HG03460 (cell line): Measurements from ENCODE around the gene TINAGL1.

Experiments used
- ATAC-seq: cut with Tn5 transposase; IDR thresholded peaks from one replicate; pipeline ENCODE4 v1.9.1; 2021; ENCODE audit not compliant: unreplicated experiment

TINAGL1 gene, protein sequence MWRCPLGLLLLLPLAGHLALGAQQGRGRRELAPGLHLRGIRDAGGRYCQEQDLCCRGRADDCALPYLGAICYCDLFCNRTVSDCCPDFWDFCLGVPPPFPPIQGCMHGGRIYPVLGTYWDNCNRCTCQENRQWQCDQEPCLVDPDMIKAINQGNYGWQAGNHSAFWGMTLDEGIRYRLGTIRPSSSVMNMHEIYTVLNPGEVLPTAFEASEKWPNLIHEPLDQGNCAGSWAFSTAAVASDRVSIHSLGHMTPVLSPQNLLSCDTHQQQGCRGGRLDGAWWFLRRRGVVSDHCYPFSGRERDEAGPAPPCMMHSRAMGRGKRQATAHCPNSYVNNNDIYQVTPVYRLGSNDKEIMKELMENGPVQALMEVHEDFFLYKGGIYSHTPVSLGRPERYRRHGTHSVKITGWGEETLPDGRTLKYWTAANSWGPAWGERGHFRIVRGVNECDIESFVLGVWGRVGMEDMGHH

DNA sequence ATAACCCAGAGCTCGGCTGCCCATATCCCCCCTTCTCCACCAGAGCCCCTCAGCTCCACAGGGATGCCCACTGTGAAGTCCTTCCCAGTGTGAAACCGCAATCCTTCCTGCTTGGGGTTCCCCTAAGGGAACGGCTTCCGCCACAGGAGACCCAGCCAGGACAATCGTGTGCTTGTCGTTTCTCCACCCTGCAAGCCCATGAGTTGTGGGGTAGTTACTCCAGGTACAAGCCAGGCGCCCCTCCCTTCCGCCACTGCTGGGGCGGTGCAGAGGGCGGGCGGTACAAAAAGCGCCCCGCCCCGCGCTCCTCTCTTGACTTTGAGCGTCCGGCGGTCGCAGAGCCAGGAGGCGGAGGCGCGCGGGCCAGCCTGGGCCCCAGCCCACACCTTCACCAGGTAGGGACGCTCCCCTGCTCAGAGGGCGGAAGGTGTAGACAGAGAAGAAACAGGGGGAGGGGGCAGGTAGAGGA lies at the start of gene TINAGL1:
Gene TINAGL1 (plus strand): TSS at position 315 of the 469 bp plus-strand sequence. CDS start 634 bp downstream, outside the sequence.
- no peak for ATAC-seq

DNA sequence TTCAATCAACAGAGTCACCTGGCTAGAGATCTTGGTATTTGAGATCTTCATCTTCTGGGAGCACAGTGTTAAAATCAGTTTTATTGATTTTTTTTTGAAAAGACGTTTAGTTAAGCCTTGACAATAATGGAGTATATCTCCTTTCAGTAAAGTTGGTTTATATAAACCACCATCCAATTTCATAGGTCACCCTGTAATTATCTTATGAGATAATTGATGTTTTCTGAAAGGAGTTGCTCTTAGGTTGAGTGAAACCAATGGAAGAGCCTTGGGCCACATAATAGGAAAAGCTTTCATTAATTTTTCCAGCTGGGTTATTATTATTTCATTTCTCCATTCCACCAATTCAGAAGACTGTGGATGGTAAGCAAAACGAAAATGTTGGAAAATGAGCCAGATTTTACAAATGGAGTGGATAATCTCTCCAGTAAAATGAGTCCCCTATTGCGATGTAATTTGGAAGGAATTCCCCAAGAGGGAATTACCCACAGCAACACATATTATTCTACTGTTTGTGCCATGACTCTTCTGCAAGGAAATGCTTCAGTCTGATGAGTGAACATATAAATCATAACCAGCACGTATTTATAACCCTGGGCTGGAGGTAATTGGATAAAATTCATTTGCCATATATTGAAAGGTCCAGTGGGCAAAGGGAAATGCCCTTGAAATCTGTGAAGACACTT lies 46.2 kb upstream of the TINAGL1 start:
- no peak for ATAC-seq

DNA sequence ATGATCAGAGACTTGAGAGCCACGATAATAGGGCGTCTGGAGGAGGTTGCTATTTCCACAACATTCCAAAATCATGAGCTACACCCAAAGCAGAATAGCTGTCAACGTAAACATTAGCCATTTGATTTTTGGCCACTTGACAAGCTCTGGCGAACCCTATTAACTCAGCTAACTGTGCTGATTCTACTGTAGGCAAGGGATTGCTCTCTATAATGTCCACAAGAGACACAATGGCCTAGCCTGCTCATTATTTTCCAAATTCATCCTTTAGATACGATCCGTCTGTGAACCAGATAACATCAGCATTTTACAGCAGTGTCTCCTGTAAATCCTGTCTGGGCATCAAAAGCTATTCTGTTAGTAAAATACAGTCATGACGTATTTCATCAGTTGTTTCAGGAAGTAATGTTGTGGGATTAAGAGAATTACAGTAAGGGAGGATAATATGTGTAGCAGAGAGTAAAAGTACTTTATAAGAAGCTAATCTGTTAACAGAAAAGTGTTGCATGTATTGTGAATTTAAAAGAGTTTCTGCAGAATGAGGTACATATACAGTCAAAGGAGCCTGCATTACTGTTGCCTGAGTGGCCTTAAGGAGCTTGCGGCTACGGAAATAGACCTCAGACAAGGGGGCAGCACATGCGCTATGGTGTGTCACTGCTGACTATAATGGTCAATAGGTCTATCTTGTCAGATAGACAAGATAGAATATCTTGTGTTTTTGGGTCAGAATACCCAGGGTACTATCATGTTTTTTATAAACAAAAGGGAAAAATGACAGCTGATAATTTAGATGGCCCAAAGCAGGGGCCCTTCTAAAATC lies 44.9 kb upstream of the TINAGL1 start:
- ATAC-seq, result no peak

DNA sequence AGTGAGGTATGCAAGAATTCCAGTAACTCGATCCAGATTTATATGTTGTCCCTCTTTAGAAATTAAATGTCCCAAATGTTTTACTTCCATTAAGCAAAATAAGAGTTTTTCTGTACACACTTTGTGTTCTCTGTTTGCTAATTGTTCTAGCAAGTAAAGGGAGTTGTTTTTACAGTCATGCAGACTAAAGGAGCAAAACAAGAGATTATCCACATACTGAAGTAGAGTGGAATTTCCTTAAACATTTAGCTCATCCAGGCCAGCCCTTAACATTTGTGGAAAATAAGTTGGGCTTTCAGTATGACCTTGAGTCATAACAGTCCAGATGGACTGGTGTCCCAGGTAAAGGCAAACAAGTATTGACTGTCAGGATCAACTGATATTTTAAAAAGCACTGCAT lies 44.1 kb upstream of the TINAGL1 start:
- ATAC-seq, result no peak

DNA sequence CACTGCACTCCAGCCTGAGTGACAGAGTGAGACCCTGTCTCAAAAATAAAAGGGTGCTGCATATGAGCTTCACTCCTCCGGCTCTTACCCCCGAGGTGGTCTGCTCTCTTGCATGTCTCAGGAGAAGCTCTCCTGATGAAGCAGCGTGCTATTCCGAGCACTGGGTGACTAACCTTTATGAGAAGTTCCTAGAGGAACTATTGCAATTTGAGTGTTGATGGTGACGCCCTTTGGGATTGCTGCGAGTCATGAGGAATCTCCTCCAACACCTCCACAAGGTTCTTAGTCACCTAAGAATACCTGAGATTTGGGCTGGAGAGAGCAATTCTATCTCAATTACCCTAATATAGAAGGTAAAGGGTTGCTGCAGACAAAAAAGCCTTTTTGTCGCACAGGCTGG lies 40.8 kb upstream of the TINAGL1 start:
- no peak for ATAC-seq

DNA sequence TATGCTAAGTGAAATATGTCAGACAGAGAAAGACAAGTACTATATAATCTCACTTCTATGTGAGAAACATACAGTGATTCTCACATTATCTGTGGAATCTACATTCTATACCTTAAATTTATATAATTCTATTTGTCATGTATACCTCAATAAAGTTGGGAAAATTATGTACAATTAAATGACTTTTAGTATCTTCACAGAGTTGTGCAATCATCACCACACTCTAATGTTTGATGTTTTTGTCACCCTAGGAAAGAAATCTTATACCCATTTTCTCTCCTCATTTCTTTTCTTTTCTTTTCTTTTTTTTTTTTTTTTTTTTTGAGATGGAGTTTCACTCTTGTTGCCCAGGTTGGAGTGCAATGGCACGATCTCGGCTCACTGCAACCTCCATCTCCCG lies 37.0 kb upstream of the TINAGL1 start:
- no peak for ATAC-seq

DNA sequence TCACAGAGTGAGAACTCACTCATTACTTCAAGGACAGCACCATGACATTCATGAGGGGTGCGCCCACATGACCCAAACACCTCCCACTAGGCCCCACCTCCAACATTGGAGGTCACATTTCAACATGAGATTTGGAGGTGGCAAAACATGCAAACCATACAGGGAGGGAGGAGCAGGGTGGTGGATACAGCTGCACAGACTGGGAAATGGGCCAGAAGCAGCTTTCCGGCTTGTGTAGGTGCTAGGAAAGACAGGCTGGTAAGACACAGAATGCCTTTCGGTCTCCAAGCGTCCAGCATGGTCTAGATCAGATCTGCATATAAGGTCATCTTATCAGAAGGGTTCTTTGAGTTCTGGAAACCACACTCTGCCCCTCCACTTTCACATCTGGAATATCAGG lies 35.1 kb upstream of the TINAGL1 start:
- ATAC-seq, result no peak

DNA sequence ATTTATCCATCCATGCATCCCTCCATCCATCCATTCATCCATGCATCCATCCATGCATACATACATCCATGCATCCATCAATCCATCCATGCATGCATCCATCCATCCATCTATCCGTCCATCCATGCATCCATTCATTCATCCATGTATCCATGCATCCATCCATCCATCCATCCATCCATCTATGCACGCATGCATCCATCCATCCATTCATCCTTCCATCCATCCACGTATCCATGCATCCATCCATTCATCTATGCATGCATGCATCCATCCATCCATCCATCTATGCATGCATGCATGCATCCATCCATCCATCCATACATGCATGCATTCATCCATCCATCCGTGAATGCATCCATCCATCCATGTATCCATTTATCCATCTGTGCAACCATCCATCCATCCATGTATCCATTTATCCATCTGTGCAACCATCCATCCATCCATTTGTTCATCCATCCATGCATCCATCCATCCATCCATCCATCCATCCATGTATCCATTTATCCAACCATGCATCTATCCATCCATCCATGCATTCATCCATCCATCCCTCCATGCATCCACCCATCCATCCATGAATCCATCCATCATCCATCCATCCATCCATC lies 30.3 kb upstream of the TINAGL1 start:
- ATAC-seq, result no peak

DNA sequence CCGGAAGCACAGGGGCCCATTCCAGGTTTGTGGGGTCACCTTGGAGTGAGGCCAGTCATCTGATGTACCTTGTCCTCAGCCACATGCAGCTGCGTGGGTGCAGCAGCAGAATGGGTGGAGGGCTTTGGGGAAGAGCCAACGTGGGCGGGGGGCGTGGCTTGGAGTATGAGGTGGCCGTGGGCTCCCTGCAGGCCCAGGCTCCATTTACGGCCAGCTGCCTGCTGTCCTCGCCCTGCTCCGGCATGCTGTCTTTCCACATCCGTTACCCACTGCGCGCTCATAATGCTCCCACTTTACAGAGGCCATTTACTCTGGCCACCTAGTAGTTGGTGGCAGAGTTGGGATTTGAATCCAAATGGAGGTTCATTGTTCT lies 27.8 kb upstream of the TINAGL1 start:
- ATAC-seq, result no peak

DNA sequence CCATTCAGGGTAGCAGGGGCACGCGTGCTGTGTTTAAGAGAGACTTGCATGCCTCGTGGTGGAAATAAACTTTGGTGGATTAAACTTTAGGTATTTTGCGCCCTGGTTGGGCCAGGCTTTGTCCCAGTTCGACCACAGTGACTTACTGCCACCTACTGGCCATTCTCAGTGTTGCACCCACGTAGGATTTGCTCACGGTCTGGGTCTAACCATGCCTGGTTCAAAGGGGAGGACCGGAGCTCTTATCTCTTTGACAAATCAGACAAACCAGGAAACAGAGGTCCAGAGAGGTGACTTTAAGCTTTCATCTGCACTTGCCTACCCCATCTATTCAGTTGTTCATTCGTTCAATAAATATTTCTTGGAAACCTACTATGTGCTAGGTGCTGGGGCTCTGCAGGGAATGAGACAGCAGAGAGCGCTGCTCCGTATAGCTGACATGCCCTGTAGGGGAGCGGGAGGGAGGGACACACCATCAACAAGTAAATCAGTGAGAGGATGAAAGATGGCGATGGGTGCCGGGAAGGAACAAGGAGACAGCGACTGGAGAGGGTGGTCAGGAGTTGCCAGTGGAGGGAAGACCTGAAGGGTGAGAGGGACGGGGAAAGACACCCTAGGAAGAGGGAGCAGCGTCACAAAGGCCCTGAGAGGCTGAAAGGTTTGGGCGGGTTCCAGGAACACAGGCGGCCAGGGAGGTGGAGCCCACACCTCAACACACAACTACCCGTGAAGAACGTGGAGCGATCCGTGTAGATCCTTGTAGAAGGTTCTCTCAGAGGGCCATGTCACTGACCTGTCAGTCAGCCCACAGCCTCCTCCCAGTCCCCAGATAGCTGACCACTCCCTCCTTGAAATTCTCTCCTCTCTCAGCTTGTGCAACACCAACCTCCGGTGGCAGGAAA lies 27.2 kb upstream of the TINAGL1 start:
- peak; percentile 88 for ATAC-seq

DNA sequence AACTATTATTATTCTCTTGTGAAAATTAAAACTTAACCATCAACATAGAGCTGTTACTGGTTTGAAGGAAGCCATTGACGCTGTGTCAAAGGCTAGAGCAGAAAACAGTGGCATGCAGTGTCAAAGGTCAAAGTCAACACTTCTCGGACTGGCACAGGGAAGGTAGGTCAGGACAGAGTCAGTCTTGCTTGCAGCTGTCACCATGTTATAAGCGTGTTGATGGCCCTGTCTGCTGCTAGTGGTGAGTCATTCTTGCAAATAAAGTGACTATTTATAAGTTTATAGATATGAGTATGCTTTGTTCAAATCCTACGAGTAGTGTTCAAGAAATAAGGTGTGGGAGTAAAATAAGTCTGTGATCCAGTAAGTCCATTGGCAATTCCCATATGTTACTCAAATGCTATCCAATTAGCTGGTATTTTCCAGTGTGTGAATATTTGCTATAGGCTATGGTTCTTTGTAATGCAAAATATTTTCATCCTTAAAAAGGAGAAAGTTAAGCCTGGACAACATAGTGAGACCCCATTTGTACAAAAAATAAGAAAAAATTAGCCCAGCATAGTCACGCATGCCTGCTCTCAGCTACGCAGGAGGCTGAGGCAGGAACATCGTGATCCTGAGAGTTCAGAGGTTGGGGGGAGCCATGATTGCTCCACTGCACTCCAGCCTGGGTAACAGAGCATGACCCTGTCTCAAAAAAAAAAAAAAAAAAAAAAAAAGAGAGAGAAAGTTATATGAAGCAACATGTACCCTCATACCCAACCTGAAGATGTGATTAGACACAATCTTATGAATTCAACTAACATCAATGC lies 26.3 kb upstream of the TINAGL1 start:
- no peak for ATAC-seq

DNA sequence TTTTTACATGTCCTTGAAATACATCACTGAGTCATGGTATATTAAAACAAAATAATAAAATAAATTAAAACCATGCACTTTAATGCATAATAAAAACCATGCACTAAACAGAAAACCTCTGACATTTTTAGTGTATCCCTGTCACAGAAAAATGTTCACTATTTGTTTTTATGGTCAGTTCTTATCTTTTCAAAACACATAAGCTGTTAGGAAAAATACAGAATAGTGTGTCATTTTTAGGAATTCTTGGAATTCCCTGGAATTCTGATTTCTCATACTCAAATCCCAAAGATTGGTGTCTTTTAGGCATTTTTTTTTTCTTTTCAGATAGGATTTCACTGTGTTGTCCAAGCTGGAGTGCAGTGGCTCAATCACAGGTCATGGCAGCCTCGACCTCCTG lies 25.1 kb upstream of the TINAGL1 start:
- ATAC-seq, result no peak

DNA sequence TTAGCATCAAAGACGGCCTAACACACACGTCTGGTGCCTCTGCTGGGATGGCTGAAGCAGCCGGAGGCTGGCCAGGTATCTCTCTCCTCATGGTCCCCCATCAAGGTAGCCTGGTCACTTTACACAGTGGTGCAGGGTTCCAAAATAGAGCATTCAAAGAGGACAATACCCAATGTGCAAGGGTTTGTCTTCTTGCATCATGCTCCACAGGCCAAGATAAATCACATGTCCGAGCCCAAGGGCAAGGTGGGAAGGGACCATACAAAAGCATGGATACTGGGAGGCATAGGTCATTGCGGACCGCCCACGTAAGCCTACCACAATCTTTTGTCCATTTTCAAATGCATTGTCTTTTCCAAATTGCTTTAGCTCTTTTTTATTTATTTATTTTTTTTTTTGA lies 23.8 kb upstream of the TINAGL1 start:
- no peak for ATAC-seq

DNA sequence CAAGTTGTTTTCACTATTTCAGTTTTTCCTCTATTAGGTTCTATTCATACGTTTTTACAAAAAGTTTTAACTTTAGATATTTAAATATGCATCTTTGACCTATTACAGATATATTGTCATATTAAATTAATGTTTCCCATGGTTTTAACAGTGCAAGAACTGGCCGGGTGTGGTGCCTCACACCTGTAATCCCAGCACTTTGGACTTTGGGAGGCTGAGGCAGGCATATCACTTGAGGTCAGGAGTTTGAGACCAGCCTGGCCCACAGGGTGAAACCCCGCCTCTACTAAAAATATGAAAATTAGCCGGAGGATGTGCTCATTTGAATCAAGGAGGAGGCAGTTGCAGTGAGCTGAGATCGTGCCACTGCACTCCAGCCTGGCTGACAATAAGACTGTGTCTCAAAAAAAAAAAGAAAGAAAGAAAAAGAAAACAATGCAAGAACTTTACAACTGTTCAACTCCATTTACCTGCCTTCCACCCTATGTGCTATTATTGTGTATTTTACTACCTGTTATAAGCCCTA lies 19.8 kb upstream of the TINAGL1 start:
- no peak for ATAC-seq

DNA sequence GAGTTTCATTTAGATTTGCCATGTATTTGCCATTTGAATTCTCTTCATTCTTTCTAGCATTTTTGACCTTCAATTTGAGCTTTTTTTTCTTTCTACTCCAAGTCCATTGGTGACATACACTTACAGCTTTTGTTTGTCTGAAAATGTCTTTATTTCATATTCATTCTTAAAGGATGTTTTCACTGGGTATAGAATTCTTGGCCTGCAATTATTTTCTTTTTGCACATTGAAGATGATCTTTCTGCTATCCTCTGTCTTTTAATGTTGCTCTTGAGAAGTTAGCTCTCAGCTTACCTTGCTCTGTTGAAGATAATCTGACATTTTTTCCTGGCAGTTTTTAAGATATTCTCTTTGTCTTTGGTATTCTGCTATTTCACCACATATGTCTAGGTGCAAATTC lies 16.6 kb upstream of the TINAGL1 start:
- ATAC-seq, result no peak

DNA sequence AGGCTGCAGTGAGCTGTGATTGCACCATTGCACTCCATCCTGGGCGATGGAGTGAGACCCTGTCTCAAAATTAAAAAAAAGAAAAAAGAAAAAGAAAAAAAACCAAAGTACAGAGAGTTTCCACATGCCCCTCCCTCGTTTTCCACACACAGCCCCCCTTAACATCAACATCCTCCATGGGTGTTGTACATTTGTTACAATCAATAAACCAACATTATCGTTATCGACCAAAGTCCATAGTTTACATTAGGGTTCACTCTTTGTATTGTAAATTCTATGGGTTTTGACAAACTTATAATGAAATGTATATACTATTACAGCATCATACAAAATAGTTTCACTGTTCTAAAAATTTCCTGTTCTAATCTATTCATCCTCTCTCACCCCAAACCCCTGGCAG lies 15.9 kb upstream of the TINAGL1 start:
- no peak for ATAC-seq

DNA sequence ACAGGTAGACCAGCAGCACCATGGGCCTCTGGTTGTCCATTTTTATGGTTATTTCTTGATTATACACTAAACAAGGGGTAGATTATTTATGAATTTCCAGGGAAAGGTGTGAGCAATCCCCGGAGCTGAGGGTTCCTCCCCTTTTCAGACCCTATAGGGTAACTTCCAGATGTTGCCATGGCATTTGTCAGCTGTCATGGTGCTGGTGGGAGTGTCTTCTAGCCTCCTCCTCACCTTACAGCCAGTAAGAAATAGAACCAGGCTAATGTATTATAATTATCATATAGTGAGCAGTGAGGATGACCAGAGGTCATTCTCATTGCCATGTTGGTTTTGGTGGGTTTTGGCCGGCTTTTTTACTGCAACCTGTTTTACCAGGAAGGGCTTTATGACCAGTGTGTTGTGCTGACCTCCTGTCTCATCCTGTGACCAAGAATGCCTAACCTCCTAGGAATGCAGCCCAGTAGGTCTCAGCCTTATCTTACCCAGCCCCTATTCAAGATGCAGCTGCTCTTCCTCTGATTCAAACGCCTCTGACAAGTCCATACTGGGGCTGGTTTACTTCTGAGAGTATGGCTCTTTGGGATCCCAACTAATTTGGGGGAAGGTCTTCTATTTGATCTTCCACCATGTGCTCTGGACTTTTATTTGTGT lies 13.5 kb upstream of the TINAGL1 start:
- ATAC-seq, result no peak

DNA sequence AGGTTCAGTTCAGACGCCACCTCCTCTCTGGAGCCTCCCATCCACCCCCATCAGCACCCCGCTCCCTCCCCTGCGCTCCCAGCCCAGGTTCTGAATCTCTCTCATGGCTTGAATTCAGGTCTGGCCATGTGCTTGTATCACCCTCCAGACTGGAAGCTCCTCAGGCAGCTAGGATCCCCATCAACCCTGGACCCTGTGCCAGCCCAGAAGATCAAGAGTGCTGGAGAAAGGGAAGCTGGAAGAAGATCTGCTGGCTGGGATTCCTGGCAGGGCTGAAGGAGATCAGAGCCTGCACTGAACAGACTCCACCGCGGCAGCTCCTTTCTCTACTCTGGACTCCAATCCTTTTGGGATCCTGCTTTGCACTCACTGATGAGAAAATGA lies 11.7 kb upstream of the TINAGL1 start:
- no peak for ATAC-seq
